Ramos (cell line): Measurements from ENCODE around the gene TRMT1.

ENCODE experiments used
- in situ Hi-C: fragments of 300-500 bp; cut with MboI; formaldehyde crosslinking; loops from one replicate; pipeline ENCODE4 v1.14.3; 2022; ENCODE audit warnings: low sequenced_read_pairs; ENCODE audit not compliant: unreplicated experiment

The TRMT1 gene

DNA sequence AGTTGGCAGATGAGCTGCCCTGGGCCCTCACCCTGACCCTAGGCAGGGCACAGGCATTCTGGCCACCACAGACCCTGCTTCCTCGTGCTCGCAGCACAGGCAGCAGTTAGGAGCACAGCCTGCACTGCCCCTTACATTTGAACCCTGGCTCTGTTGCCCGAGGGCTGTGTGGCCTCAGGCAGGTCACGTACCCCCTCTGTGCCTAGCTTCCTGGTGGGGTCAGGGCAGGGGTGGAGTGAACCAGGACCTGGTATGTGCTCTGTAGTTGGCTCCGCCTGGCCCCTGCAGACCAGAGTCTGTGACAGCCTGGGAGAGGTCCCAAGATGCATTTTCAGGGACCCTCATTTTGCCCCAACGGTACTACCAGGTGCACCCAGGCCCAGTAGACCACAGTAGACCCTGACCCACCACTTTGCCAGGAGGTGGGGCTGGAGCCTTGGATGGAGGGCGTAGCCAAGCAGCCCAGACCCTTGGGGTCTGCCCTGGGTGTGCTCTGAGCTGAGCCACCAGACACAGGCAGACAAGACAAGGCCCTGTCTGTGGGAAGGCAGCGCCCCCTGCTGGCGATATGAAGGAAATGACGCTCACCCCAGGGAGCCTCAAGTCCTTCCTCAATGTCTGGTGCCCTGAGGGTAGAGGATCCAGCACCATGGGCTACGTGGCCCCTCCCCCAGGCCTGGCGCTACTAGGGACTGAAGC is 23.0 kb downstream of the TRMT1 start:
- in situ Hi-C loops = loop anchor here (5.0 kb wide), 1 partner anchor 111 kb away; no protein-coding TSS in a partner anchor

GRCh38 chr19:13092606-13093235 is 23.8 kb downstream of the TRMT1 start:
- in situ Hi-C loops = loop anchor here (5.0 kb wide), 1 partner anchor 110 kb away; no protein-coding TSS in a partner anchor

DNA sequence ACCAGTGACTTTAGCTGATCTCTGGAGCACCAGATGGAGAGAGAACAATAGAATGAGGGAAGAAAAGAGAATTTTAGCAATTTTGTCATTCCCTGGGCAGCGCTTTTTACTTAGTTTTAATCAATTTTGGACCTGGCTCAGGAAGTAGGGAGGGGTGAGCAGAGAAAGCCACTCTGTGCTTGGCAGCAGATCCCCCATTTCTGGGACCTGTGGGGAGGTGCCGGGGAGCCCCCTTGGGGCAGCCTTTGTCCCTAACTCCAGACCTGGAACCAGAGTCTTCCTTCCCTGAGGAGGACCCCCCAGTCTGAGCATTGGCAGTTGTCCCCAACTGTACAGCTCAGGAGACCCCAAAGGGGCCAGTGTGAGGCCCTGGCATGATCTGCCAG is 24.4 kb downstream of the TRMT1 start:
- in situ Hi-C loops = loop anchor here (5.0 kb wide), 1 partner anchor 110 kb away; no protein-coding TSS in a partner anchor

DNA sequence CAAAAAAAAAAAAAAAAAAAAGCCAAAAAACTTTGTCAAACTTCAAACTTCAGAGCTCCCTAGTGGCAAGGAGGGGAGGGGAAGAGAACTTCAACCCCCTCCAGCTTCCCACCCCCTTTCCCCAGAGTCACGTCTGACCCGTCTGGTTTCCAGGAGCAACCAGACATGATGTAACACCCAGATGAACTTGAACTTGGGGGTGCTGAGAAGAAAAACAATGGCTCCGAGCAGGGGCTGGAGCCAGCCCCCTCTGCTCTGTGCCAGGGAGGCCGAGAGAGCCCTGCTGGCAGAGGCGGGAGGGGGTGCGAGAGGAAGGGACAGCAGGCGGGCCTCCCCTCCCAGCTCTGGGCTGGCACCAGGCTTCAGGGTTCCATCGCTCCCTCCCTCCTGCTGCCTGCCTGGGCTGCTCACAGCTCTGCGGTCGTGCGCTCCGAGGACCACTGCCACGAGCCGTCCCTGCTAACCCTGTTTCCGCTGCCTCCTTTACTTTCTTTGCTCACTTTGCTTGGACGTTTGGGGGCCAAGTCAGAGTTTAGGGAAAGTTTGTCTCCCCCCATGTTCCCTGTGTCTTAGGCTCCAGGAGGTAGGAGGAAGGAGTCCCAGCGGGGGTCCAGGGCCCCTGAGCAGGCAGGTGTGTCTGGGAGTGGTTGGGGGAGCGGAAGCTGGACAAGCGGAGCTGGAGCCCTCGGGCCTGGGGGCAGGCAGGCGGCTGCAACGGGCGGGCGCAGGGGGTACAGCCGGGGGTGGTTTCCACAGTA is 25.0 kb downstream of the TRMT1 start:
- in situ Hi-C loops = loop anchor here (5.0 kb wide), 1 partner anchor 109 kb away; no protein-coding TSS in a partner anchor

GRCh38 chr19:13090511-13091231 is 25.9 kb downstream of the TRMT1 start:
- in situ Hi-C loops = loop anchor here (5.0 kb wide), 1 partner anchor 108 kb away; no protein-coding TSS in a partner anchor

GRCh38 chr19:13089857-13090507 is 26.6 kb downstream of the TRMT1 start:
- in situ Hi-C loops = loop anchor here (5.0 kb wide), 1 partner anchor 108 kb away; no protein-coding TSS in a partner anchor

DNA sequence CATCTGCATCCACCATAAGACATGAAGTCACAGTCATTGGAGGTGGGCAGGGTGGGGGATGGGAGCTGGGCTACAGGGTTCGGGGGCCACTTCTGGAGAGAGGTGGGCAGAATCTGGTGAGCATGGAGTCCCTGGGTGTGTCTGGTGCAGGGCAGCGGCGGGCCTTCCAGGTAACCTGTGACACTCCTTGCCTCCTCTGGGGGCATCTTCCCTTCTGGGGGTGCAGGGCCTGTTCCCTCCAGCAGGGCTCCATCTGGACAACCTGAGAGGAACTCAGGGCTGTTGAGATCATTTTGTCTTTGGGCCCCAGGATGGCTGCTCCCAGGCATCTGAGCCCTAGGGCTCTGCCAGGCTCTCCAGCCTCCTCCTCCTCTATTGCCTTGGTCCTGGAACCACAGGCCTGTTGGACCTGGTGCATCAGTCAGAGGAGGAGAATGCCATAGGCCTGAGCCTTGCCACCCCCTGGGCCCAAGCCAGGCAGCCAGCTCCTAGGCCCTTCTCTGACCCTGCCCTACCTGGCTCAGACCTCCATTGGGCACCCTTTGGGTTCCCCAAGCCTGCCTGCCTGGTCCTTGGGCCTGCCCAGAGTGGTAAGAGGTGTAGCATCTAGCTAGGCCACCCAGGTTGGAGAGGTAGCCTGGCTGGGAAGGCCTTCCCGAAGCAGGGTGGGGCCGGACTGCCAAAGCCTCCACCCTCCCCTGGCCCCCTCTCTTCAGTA is 27.2 kb downstream of the TRMT1 start:
- in situ Hi-C loops = no loop called here

DNA sequence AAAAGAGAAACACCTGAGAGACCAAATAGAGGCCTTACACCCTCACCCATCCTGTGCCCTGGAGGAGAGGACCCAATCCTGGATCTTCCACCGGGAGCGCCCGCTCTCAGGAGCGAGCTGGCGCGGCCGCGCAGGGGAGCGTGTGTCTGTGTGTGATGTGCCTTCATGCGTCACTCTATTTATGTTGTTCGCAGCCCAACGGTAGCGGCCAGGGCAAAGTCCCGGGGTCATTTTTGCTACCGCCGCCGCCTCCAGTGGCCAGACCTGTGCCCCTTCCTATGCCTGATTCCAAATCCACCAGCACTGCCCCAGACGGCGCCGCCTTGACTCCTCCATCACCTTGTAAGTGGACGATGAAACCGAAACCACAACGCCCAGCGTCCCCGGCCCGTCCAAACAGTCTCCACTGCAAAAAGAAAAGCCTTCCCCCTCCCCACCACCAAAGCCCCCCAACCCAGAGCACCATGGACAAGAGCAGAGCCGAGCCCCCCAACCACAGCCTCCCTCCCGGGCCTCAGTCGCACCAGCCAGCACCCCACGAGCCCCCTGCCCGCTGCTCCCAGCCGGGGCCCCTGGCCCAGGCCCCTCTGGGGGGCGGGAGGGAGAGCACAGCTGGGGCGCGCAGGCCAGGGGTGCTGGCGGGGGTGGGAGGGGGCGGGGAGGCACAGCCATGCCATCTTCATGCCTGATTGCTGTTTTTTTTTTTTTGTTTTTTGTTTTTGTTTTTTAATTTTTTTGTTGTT is 28.6 kb downstream of the TRMT1 start:
- in situ Hi-C loops = no loop called here

DNA sequence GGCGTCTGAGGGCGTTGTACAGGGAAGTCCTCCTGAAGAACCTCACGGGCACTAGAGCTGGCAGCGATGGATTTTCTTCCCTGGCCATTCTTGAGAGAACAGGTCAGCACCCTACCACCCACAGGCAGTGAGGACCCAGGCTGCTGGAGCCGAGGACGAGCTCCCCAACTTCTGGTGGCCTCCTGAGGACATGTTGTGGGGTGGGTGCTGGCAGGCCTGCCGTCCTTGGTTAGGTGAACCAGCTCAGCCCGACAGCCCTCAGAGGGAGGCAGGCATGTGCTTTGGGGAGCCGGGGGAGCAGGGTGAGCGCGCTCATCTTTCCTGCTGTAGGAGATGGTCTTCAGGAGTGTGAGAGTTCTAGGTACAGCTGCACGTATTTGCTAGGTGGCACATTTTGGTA is 29.2 kb downstream of the TRMT1 start:
- in situ Hi-C loops = no loop called here

- in situ Hi-C loops = no loop called here
Observed at GRCh38 chr19:13086341-13086740, 30.2 kb downstream of the TRMT1 start.

GRCh38 chr19:13085666-13086065 is 30.9 kb downstream of the TRMT1 start:
- in situ Hi-C loops = no loop called here

GRCh38 chr19:13083627-13084026 is 32.9 kb downstream of the TRMT1 start:
- in situ Hi-C loops = no loop called here

- in situ Hi-C loops = no loop called here
Observed at GRCh38 chr19:13083008-13083404, 33.5 kb downstream of the TRMT1 start.

GRCh38 chr19:13082192-13083007 is 34.1 kb downstream of the TRMT1 start:
- in situ Hi-C loops = no loop called here

- in situ Hi-C loops = no loop called here
Observed at GRCh38 chr19:13079542-13079986, 37.0 kb downstream of the TRMT1 start.

GRCh38 chr19:13078897-13079541 is 37.5 kb downstream of the TRMT1 start:
- in situ Hi-C loops = no loop called here

- in situ Hi-C loops = no loop called here
Observed at GRCh38 chr19:13078381-13078780, 38.2 kb downstream of the TRMT1 start.
